HG03439 (cell line): ENCODE results near the gene SLC45A3.

Experiments used
- ATAC-seq: cut with Tn5 transposase; IDR thresholded peaks from one replicate; pipeline ENCODE4 v1.9.1; 2021; ENCODE audit warnings: mild to moderate bottlenecking, moderate library complexity; ENCODE audit not compliant: unreplicated experiment

Gene SLC45A3

GRCh38 chr1:205700865-205701401 is 20.6 kb upstream of the SLC45A3 start:
- ATAC-seq, result no peak

GRCh38 chr1:205699416-205699815 is 19.1 kb upstream of the SLC45A3 start:
- no peak for ATAC-seq

DNA sequence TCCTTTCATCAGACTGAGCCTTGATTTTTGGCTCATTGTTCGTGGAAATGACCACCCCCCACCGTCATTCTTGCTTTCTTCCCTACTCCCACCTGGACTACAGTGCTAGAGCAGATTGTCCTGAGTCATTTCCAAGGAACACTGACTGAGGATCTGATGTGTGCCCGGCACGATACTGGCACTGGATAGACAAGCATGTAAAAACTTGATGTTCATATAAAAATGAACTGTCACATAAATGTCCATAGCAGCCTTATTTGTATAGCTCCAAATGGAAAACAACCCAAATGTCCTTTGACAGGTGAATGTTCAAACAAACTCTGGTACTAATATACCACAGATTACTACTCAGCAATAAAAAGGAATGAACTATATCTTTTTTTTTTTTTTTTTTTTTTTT is 18.6 kb upstream of the SLC45A3 start:
- ATAC-seq, result no peak

DNA sequence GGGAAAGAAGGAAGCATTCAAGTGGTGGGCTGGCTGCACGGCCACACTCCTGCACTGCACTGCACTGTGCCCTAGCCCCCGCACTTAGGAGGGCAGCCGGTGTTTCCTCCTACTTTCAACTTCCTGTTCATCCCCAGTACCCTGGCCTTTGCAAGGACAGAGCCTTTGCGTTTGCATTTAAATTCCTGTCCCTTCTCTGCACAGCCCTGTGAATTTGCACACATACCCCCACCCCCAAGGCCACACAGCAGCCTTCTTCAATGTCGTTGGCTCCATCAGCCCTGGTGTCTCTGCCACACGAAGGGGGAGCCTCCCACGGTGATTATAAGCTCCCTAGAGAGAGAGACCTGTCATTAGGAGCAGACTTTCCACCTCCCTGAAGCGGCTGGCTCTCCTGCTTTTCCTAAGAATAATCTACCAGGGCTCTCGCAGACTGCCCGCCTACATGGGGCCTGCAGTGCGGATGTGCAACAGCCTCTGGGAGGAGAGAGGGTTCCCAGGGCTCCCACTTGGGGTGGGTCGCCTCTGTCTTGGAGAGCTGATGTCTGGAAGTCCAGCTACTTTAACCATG is 13.2 kb upstream of the SLC45A3 start:
- ATAC-seq, result no peak

DNA sequence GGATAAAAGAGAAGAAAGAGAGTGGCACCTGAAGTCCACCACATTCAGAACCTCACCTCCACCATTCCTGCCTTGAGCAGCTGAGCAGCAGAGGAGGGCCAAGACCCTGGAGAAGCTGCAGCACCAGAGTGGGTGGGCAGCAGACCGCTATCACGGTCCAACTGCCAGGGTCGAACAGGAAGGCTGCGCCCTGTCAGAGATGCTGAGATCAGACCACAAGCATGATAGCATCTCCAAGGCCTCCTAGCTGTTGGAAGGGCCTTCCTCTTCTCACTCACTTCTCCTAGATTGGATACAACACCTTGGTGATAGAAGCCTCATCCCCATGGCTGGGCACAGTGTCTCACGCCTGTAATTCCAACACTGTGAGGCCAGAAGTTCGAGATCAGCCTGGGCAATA is 12.1 kb upstream of the SLC45A3 start:
- ATAC-seq, result no peak

- ATAC-seq, result no peak
Measured at GRCh38 chr1:205690122-205690756, 9.9 kb upstream of the SLC45A3 start.

DNA sequence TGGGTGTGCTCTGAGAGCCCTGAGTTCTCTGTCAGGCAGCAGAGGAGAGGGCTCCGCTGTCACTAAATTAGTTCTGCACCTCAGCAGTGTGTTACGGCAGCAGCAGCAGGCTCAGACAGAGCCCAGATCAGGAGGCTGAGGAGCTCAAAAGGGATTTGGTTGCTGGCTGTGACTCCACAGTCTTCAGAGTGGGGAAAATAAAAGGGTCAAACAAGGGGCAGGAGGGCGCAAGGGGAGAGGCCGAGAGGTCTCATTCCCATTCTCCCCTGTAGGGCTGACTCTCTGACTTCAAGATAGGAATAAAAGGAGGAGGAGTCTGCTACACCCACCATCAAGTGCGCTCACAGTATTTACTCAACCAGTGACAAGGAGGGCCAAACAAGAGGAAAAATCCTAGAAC is 9.2 kb upstream of the SLC45A3 start:
- no peak for ATAC-seq

DNA sequence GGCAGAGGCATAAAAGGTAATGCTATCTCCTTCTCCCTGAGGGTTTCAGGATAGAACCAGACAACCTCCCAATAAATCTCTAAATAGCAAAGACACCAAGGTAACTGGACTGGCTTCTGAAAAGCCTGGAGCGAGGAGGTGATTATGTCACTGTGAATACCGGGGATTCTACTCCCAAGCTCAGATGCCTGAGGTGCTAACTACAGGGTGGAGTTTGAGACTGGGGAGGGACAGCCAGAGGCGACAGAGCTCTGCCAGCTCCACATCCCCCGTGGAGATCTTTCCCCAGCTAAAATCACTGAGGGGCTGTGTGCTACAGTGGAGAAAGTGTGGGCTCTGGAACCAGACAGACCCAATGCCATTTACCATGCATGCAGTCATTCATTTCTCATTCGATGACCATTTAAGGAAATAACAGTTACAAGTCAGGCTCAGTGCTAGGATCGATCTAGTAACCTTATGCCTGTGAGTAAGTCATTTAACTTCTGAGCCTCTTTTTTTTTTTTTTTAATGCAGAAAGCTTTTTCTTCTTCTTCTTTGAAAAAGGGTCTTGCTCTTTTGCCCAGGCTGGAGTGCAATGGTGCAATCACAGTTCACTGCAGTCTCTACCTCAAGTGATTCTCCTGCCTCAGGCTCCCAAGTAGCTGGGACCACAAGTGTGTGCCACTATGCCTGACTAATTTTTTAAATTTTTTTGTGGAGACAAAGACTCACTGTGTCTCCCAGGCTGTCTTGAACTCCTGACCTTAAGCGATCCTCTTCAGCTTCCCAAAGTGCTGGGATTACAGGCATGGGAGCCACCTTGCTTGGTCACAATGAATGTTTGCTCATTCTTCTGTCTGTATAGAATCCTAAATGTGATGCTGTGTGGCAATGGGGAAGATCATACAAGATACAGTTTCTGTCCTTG is 8.1 kb upstream of the SLC45A3 start:
- no peak for ATAC-seq

DNA sequence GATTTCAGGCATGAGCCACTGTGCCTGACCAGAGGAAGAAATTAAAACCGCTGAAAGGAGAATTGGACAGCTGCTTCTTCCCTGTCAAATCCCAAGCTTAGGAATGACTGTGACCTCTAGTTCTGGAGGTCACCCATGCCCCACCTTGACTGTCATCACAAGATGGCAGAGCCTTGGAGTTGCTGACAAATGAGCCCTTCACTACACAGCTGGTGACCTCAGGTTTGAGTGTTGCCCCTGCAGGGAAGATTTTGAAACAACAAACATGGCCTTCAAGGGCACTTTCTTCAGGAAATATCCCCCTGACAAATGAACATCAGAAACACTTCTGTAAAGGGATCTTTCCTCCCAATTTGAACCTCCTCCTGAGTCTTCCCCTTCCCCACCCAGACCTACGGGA is 6.9 kb upstream of the SLC45A3 start:
- ATAC-seq, result no peak

- ATAC-seq, result no peak
Measured at GRCh38 chr1:205681364-205681763, 1.1 kb upstream of the SLC45A3 start.

DNA sequence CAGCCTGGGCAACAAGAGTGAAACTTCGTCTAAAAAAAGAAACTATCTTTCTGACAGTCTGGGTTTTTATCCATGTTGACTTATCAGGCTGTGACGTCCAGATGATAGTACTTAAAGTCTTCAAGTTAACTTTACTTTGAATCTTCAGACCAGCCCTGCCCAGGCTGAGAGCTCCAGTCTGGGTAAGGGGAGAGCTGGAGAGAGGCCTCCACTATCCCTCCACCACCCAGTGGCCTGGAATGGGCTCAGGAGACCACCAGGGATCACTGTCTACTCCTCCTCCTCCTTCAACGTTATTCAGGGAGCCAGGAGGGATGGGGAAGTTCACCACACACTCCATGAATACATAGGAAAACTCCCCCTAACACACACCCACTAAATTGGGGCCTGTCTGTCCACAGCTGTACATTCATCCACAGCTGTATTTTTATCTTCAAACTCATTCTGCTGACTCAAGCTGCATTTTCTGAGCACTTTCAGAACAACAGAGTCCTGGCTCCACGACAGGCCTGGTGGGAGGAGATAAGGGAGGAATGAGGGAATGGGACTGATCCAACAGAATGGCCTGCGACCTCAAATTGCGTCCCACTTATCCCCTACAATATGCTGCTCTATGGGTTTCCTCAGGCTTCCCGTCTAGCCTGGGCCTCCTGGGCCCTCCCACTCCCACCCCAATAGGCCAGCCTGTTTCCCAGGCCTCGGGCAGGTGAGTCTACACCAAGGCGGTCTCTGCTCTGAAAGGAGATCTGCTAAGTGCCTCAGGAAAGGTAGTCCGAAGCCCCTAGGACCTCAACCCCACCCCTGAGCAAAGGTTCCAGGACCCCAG is 1.8 kb downstream of the SLC45A3 start:
- ATAC-seq, result no peak

- no peak for ATAC-seq
Measured at GRCh38 chr1:205677167-205677566, 3.1 kb downstream of the SLC45A3 start.

- ATAC-seq, result no peak
Measured at GRCh38 chr1:205676597-205676996, 3.7 kb downstream of the SLC45A3 start.

DNA sequence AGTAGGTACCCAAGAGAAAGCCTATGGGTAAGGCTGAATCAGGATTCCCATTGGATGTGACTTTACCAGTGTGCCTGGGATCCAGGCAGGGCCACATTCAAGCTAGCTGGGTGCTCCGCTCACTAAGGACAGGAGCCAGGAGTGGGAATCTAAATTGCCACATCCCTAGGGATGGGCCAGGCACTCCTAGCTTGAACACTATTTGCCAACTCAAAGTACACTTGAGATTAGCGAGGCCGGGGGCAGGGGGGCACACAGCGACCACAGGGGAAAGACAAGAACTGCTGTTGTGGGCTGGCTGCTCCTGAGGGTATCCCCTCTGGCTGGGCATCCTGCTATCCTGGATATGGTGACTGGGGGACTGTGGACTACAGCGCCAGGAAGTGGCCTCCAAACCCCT is 4.3 kb downstream of the SLC45A3 start:
- ATAC-seq, result no peak

GRCh38 chr1:205675247-205675646 is 5.1 kb downstream of the SLC45A3 start:
- ATAC-seq, result no peak

DNA sequence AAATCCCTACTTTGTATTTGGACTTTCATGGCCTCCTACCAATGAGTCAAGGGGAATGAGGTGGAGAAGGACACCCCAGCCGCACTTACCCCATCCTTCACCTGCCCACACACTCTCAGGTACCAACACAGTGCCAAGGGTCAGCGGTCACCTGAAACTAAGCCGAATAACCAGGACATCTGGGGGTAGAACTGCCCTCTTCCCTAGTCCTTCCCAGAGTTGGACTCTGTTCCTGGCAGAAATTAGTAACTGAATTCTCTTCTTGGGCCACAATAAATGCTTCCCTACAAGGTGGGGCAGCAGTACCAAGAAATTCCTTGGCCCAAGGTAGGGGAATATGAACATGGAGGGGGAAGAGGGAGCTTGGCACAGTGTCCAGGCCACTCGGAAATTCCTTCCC is 7.3 kb downstream of the SLC45A3 start:
- ATAC-seq, result no peak

DNA sequence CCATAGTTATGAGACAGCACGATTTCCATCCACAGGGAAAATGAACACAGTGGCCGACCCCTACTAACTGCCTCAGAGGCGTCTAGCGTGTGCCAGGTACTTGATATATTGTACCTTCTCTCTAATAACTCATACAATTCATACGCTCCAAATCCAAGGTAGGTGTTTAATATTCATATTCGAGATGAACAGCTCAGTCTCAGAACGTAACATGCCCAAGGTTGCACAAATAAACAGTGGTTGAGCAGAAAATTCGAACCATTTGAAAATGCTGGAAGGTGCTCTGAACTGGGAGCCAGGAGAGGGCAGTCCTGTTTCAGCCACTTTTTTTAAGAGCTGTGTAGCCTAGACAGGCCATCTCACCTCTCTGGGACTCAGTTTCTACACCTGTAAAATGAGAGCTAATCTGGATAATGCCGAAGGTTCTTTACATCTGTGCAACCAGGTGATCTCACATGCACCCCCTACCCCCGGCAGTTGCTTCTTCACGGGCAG is 7.9 kb downstream of the SLC45A3 start:
- ATAC-seq, result no peak

DNA sequence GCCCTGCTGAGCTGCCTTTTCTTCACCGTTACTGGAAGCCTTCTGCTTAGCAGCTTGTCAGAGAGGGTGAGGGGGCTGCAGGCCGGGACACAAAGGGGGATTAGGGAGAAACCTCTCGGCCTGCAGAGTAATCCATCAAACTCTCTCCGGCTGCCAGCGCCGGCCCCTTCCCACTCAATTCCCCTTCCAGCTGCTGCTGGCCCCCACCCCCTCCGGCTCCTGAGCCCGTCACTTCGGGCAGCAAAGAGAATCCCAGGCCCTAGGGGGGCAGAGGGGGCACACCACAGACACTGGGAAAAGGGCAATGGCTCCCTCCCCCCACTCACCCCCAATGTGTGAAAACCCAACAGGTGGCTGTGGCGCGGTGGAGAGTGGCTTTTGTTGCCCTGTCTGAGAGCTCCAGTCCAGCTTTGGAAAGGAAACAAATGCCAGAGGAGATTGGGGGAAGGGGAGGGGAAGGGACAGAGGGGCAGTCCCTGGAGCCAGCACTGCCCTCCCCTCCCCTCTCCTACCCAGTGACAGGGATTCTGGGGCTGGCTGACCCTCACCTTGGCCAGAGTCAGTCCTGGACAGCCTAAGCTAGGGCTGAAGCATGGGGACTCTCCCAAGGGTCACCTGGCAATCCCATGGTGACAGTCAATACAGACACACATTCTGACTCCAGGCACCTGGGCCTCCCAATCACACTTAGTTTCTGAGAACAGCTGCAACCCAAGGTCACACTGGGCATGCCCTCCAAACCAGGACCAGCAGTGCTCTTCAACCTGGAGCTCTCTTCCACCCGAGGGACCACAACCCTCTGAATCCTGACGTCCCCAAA is 9.5 kb downstream of the SLC45A3 start:
- ATAC-seq, result no peak

- ATAC-seq, result no peak
Measured at GRCh38 chr1:205670150-205670446, 10.2 kb downstream of the SLC45A3 start.
